Measurements from ENCODE around the gene ARHGEF7. TPM values are rescaled to one million over a fixed set of nuclear protein-coding genes. Genes with fewer than 3 reads are reported as not detected.
A peak's percentile ranks its signal among the peaks of the same experiment; 100 is the strongest.

ARHGEF7 gene
- total RNA-seq, 2 donors from 2014 or later = 57.9 to 97.3 TPM

- no peaks in the 10 kb centered on the region for H3K36me3 ChIP-seq
- TF ChIP-seq CTCF (IDR thresholded peaks at IDR 0.05) (no peak), POLR2AphosphoS5 (IDR thresholded peaks at IDR 0.05) (no peak), POLR2A (IDR thresholded peaks at IDR 0.05) (no peak)
- DNase-seq (ENCODE audit: low spot score) = no peak
- no peaks in the 10 kb centered on the region for H3K4me1 ChIP-seq (replicated peaks)
- intact Hi-C loops (cut with DNase I) = no loop called here
- H3K27ac ChIP-seq = no peak overlapping the region
- WGBS = 43% methylated on average over 3 of the region's 3 CpGs
- no peaks in the 10 kb centered on the region for H3K9me3 ChIP-seq
- H3K4me3 ChIP-seq = no peak overlapping the region
- no peaks in the 10 kb centered on the region for H3K27me3 ChIP-seq (replicated peaks; ENCODE audit: insufficient read depth)
These were observed 28.9 kb downstream of the ARHGEF7 start for GRCh38 chr13:111143865-111144540.

DNA sequence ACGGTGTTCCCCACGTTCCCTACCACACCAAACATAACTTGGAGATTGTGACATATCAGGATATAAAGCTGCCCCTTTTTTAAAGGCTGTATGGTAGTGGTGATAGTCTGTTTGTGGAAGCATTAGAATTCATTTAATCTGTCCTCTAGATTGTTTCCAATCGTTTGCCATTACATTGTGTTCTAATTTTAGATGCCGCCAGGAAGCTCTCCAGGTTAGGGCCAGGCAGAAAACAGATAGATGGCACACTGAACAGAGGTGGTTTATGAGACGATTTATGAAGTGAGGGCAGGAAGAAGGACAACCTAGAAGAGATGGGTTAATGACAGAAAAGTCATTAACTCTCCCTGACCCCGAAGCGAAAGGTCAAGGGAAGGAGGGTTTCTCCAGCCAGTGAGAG is 30.0 kb downstream of the ARHGEF7 start:
- TF ChIP-seq POLR2A (IDR thresholded peaks at IDR 0.05) = no peak
- TF ChIP-seq CTCF (IDR thresholded peaks at IDR 0.05) = no peak
- no peak for TF ChIP-seq POLR2AphosphoS5 (IDR thresholded peaks at IDR 0.05)
- WGBS = 55% methylated on average over 7 of the region's 7 CpGs
- intact Hi-C loops (cut with DNase I) = no loop called here
- Histone ChIP-seq H3K4me3 (no peak overlapping the region), H3K27ac (no peak overlapping the region), H3K36me3 (no peaks in the 10 kb centered on the region), H3K27me3 (replicated peaks; ENCODE audit: insufficient read depth) (no peaks in the 10 kb centered on the region), H3K9me3 (no peaks in the 10 kb centered on the region), H3K4me1 (replicated peaks) (no peaks in the 10 kb centered on the region)
- DNase-seq (ENCODE audit: low spot score) = no peak

DNA sequence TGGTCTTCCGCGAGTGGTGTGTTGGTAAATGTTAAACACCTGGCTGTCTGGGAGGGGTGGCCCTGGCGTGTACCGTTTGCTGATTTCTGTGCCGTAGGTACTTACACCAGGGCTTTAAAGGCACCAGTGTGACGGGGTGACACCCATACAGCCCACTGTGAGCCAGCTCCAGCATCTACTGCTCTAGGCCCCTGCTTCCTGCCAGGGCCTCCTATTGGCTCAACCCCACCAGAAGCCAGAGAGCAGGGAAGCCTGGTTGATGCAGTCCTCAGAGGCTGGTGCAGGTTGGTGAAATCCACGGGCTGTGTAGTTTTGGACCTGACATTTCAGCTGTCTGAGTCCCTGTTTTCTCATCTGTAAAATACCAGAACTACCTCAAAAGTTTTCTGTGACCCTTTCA is 30.4 kb downstream of the ARHGEF7 start:
- no peak for DNase-seq (ENCODE audit: low spot score)
- Histone ChIP-seq H3K4me1 (replicated peaks) (no peaks in the 10 kb centered on the region), H3K9me3 (no peaks in the 10 kb centered on the region), H3K4me3 (no peak overlapping the region), H3K36me3 (no peaks in the 10 kb centered on the region), H3K27me3 (replicated peaks; ENCODE audit: insufficient read depth) (no peaks in the 10 kb centered on the region), H3K27ac (no peak overlapping the region)
- intact Hi-C loops (cut with DNase I) = no loop called here
- TF ChIP-seq CTCF (IDR thresholded peaks at IDR 0.05) (no peak), POLR2AphosphoS5 (IDR thresholded peaks at IDR 0.05) (no peak), POLR2A (IDR thresholded peaks at IDR 0.05) (no peak)
- WGBS = 53% methylated on average over 7 of the region's 7 CpGs

- Histone ChIP-seq H3K4me1 (replicated peaks) (peaks cover 3% of the 10 kb centered on the region), H3K36me3 (no peaks in the 10 kb centered on the region), H3K27me3 (replicated peaks; ENCODE audit: insufficient read depth) (no peaks in the 10 kb centered on the region), H3K4me3 (peak overlapping the region; percentile 73 to 99), H3K9me3 (no peaks in the 10 kb centered on the region), H3K27ac (peak overlapping the region; percentile 92 to 96)
- no peak for DNase-seq (ENCODE audit: low spot score)
- intact Hi-C loops (cut with DNase I) = loop anchor here (2.0 to 5.0 kb wide), 3 partner anchors 59 to 238 kb away; partner anchors contain the start of gene ANKRD10
- 8% methylated on average over 11 of the region's 11 CpGs for WGBS
- TF ChIP-seq POLR2AphosphoS5 (IDR thresholded peaks at IDR 0.05) (no peak), CTCF (IDR thresholded peaks at IDR 0.05) (no peak), POLR2A (IDR thresholded peaks at IDR 0.05) (no peak)
These were observed 37.7 kb downstream of the ARHGEF7 start for GRCh38 chr13:111152844-111153243.
